Measurements from ENCODE around the gene ACBD6. TPM values are rescaled to one million over a fixed set of nuclear protein-coding genes. Genes with fewer than 3 reads are reported as not detected.

ACBD6 gene
- total and polyA plus RNA-seq, 2 donors (not counting 1 experiment from before 2014, with no cell fraction given), result 52.9 to 80.9 TPM

GRCh38 chr1:180250883-180251509, 251.4 kb downstream of the ACBD6 start:
- peaks cover 0 to 18% (median 0%) of the 10 kb centered on the region in 4 experiments for H3K27me3 ChIP-seq (replicated peaks in 1 of 4; ENCODE audit: control extremely low read depth in 1 of 4, control insufficient read depth in 3 of 4, insufficient read depth in 4 of 4, low read length in 3 of 4)
- Mint-ChIP-seq H3K9me3 (ENCODE audit: insufficient read depth) (no peaks in the 10 kb centered on the region), H3K4me1 (no peaks in the 10 kb centered on the region), H3K27me3 (peaks cover 39% of the 10 kb centered on the region), H3K4me3 (no peak overlapping the region), H3K27ac (no peak overlapping the region)
- CTCF ChIA-PET, result no interaction called here
- no peak overlapping the region for H3K9ac ChIP-seq (ENCODE audit: low read length)
- 89% methylated on average over 16 of the region's 16 CpGs for WGBS (ENCODE audit: insufficient coverage)
- ATAC-seq (ENCODE audit: low read depth) (no peak), DNase-seq (no peak)
- POLR2A ChIA-PET, result no interaction called here
- H3K4me3 ChIP-seq (ENCODE audit: control extremely low read depth in 1 of 5, extremely low read depth in 1 of 5, insufficient read depth in 1 of 5, low read depth in 2 of 5, low read length in 4 of 5), result no peak overlapping the region
- H3K27ac ChIP-seq (ENCODE audit: low read length in 2 of 2), result no peak overlapping the region
- H3K79me2 ChIP-seq (ENCODE audit: control insufficient read depth, insufficient read depth, low read length), result no peaks in the 10 kb centered on the region
- H3K4me1 ChIP-seq (ENCODE audit: control insufficient read depth in 2 of 2, insufficient read depth in 2 of 2, low read length in 2 of 2), result no peaks in the 10 kb centered on the region
- no peak for TF ChIP-seq EZH2 (IDR thresholded peaks at IDR 0.05; ENCODE audit: borderline replicate concordance, insufficient read depth, low read depth, low read length, poor library complexity, severe bottlenecking)
- no peak for TF ChIP-seq CTCF (IDR thresholded peaks at IDR 0.05)
- no peaks in the 10 kb centered on the region for H3K36me3 ChIP-seq (replicated peaks in 1 of 2; ENCODE audit: control extremely low read depth in 1 of 2, control insufficient read depth in 1 of 2, extremely low read depth in 1 of 2, insufficient read depth in 2 of 2, low read length in 1 of 2)
- intact Hi-C loops (cut with micrococcal nuclease), result no loop called here
- H3K9me3 ChIP-seq (ENCODE audit: control extremely low read depth in 1 of 3, control insufficient read depth in 2 of 3, insufficient read depth in 1 of 3, low read length in 2 of 3), result no peaks in the 10 kb centered on the region
- no peaks in the 10 kb centered on the region for H4K20me1 ChIP-seq (ENCODE audit: control insufficient read depth, insufficient read depth, low read length, poor library complexity, severe bottlenecking)
- no peak overlapping the region for H3K4me2 ChIP-seq (replicated peaks; ENCODE audit: low read depth, low read length, poor library complexity, severe bottlenecking)
- H2AFZ ChIP-seq (ENCODE audit: insufficient read depth, low read depth, low read length, poor library complexity, severe bottlenecking), result no peak overlapping the region

- H3K9ac ChIP-seq (ENCODE audit: low read length), result no peak overlapping the region
- H3K27me3 Mint-ChIP-seq, result peaks cover 41% of the 10 kb centered on the region
- 90% methylated on average over 7 of the region's 7 CpGs for WGBS (ENCODE audit: insufficient coverage)
- no peak overlapping the region for H3K4me3 ChIP-seq (ENCODE audit: control extremely low read depth in 1 of 5, extremely low read depth in 1 of 5, insufficient read depth in 1 of 5, low read depth in 2 of 5, low read length in 4 of 5)
- H3K27ac ChIP-seq (ENCODE audit: low read length in 2 of 2), result no peak overlapping the region
- ATAC-seq (ENCODE audit: low read depth) (no peak), DNase-seq (no peak)
- H3K79me2 ChIP-seq (ENCODE audit: control insufficient read depth, insufficient read depth, low read length), result no peaks in the 10 kb centered on the region
- H3K9me3 Mint-ChIP-seq (ENCODE audit: insufficient read depth), result no peaks in the 10 kb centered on the region
- H3K27ac Mint-ChIP-seq, result no peak overlapping the region
- no peaks in the 10 kb centered on the region for H4K20me1 ChIP-seq (ENCODE audit: control insufficient read depth, insufficient read depth, low read length, poor library complexity, severe bottlenecking)
- intact Hi-C loops (cut with micrococcal nuclease), result no loop called here
- no peak overlapping the region for H3K4me2 ChIP-seq (replicated peaks; ENCODE audit: low read depth, low read length, poor library complexity, severe bottlenecking)
- POLR2A ChIA-PET, result no interaction called here
- H3K36me3 ChIP-seq (replicated peaks in 1 of 2; ENCODE audit: control extremely low read depth in 1 of 2, control insufficient read depth in 1 of 2, extremely low read depth in 1 of 2, insufficient read depth in 2 of 2, low read length in 1 of 2), result no peaks in the 10 kb centered on the region
- H3K4me1 Mint-ChIP-seq, result no peaks in the 10 kb centered on the region
- no peak overlapping the region for H3K4me3 Mint-ChIP-seq
- H3K27me3 ChIP-seq (replicated peaks in 1 of 4; ENCODE audit: control extremely low read depth in 1 of 4, control insufficient read depth in 3 of 4, insufficient read depth in 4 of 4, low read length in 3 of 4), result peaks cover 0 to 16% (median 0%) of the 10 kb centered on the region in 4 experiments
- CTCF ChIA-PET, result no interaction called here
- H3K9me3 ChIP-seq (ENCODE audit: control extremely low read depth in 1 of 3, control insufficient read depth in 2 of 3, insufficient read depth in 1 of 3, low read length in 2 of 3), result no peaks in the 10 kb centered on the region
- H2AFZ ChIP-seq (ENCODE audit: insufficient read depth, low read depth, low read length, poor library complexity, severe bottlenecking), result no peak overlapping the region
- TF ChIP-seq EZH2 (IDR thresholded peaks at IDR 0.05; ENCODE audit: borderline replicate concordance, insufficient read depth, low read depth, low read length, poor library complexity, severe bottlenecking), result no peak
- no peak for TF ChIP-seq CTCF (IDR thresholded peaks at IDR 0.05)
- H3K4me1 ChIP-seq (ENCODE audit: control insufficient read depth in 2 of 2, insufficient read depth in 2 of 2, low read length in 2 of 2), result no peaks in the 10 kb centered on the region
These were observed 251.9 kb downstream of the ACBD6 start for GRCh38 chr1:180250499-180250770.

Measured in B cell (primary cell).